ENCODE measurements around the gene SPAG17.

The SPAG17 gene

GRCh38 chr1:118185084-118185832 lies at the start of gene SPAG17:
SPAG17 (minus strand) TSS chr1:118185228; CDS start chr1:118185157, 71 bp downstream.
- DNase-seq = no peak

- DNase-seq = no peak
Observed at GRCh38 chr1:118225471-118225870, 40.4 kb upstream of the SPAG17 start.

GRCh38 chr1:118223426-118223825 lies 38.4 kb upstream of the SPAG17 start:
- no peak for DNase-seq

GRCh38 chr1:118219438-118219837 lies 34.4 kb upstream of the SPAG17 start:
- DNase-seq = no peak

GRCh38 chr1:118217141-118217838 lies 32.3 kb upstream of the SPAG17 start:
- DNase-seq = no peak

GRCh38 chr1:118214866-118215265 lies 29.8 kb upstream of the SPAG17 start:
- no peak for DNase-seq

- DNase-seq = no peak
Observed at GRCh38 chr1:118210723-118211110, 25.7 kb upstream of the SPAG17 start.

GRCh38 chr1:118210051-118210722 lies 25.2 kb upstream of the SPAG17 start:
- DNase-seq = no peak

GRCh38 chr1:118209648-118210047 lies 24.6 kb upstream of the SPAG17 start:
- DNase-seq = no peak

GRCh38 chr1:118206966-118207365 lies 21.9 kb upstream of the SPAG17 start:
- no peak for DNase-seq

GRCh38 chr1:118204648-118205047 lies 19.6 kb upstream of the SPAG17 start:
- DNase-seq = no peak

- no peak for DNase-seq
Observed at GRCh38 chr1:118204105-118204504, 19.1 kb upstream of the SPAG17 start.

- DNase-seq = no peak
Observed at GRCh38 chr1:118202076-118202608, 17.1 kb upstream of the SPAG17 start.

- no peak for DNase-seq
Observed at GRCh38 chr1:118201524-118201923, 16.5 kb upstream of the SPAG17 start.

- no peak for DNase-seq
Observed at GRCh38 chr1:118200836-118201235, 15.8 kb upstream of the SPAG17 start.

GRCh38 chr1:118190561-118190960 lies 5.5 kb upstream of the SPAG17 start:
- no peak for DNase-seq

GRCh38 chr1:118189564-118189963 lies 4.5 kb upstream of the SPAG17 start:
- DNase-seq = no peak

- no peak for DNase-seq
Observed at GRCh38 chr1:118188411-118188810, 3.4 kb upstream of the SPAG17 start.

GRCh38 chr1:118186026-118186425 lies 998 bp upstream of the SPAG17 start:
- no peak for DNase-seq

GRCh38 chr1:118184739-118185083 lies 317 bp downstream of the SPAG17 start:
- no peak for DNase-seq

GRCh38 chr1:118183586-118183985 lies 1.4 kb downstream of the SPAG17 start:
- no peak for DNase-seq

GRCh38 chr1:118177998-118178397 lies 7.0 kb downstream of the SPAG17 start:
- no peak for DNase-seq

- DNase-seq = no peak
Observed at GRCh38 chr1:118169016-118169415, 16.0 kb downstream of the SPAG17 start.

- no peak for DNase-seq
Observed at GRCh38 chr1:118160806-118161205, 24.2 kb downstream of the SPAG17 start.
